SK-N-SH treated with all-trans-retinoic acid at 6 μM for 48 hours (cell line): Measurements from ENCODE around the gene RLN2.

Source experiments
- ATAC-seq: fragments of 200-7000 bp; cut with Tn5 transposase; 3 replicates; pipeline ENCODE4 v1.9.1; 2020; ENCODE audit warnings: mild to moderate bottlenecking, moderate library complexity
- ARNTL ChIP-seq: fragments of 450-650 bp; formaldehyde crosslinking; IDR thresholded peaks from 2 replicates; pipeline ENCODE4 v1.5.0; 2020; ENCODE audit warnings: low read depth, mild to moderate bottlenecking, moderate library complexity, borderline replicate concordance
- BACH2 ChIP-seq: fragments of 250-450 bp; sonication (Bioruptor Pico); IDR thresholded peaks from 2 replicates; pipeline ENCODE4 v1.9.0; 2021; ENCODE audit warnings: mild to moderate bottlenecking, borderline replicate concordance
- CREB5 ChIP-seq: fragments of 250-450 bp; sonication (Bioruptor Pico); IDR thresholded peaks from 2 replicates; pipeline ENCODE4 v1.5.1; 2020; ENCODE audit warnings: low read depth, mild to moderate bottlenecking, moderate library complexity
- CSDC2 ChIP-seq: fragments of 250-450 bp; sonication (Bioruptor Pico); IDR thresholded peaks from 2 replicates; pipeline ENCODE4 v1.5.0; 2020; ENCODE audit warnings: mild to moderate bottlenecking, moderate library complexity
- ESRRG ChIP-seq: fragments of 250-450 bp; sonication (Bioruptor Pico); IDR thresholded peaks from 2 replicates; pipeline ENCODE4 v1.6.1; 2021; ENCODE audit warnings: mild to moderate bottlenecking
- ISL1 ChIP-seq: fragments of 250-450 bp; sonication (Bioruptor Pico); IDR thresholded peaks from 2 replicates; pipeline ENCODE4 v2.1.2; 2022; ENCODE audit warnings: mild to moderate bottlenecking, moderate library complexity
- OSR1 ChIP-seq: fragments of 250-450 bp; sonication (Bioruptor Pico); IDR thresholded peaks from 2 replicates; pipeline ENCODE4 v1.8.0; 2022; ENCODE audit warnings: moderate library complexity, mild to moderate bottlenecking, inconsistent platforms
- PPARA ChIP-seq: fragments of 250-450 bp; sonication (Bioruptor Pico); IDR thresholded peaks from 2 replicates; pipeline ENCODE4 v1.5.0; 2020; ENCODE audit warnings: mild to moderate bottlenecking, borderline replicate concordance
- RARB ChIP-seq: fragments of 250-450 bp; sonication (Bioruptor Pico); IDR thresholded peaks from 2 replicates; pipeline ENCODE4 v1.8.0; 2021; ENCODE audit warnings: mild to moderate bottlenecking, moderate library complexity
- TCF4 ChIP-seq: fragments of 250-450 bp; sonication (Bioruptor Pico); IDR thresholded peaks from 2 replicates; pipeline ENCODE4 v1.8.0; 2021; ENCODE audit warnings: mild to moderate bottlenecking, moderate library complexity, borderline replicate concordance
- TSHZ2 ChIP-seq: fragments of 250-450 bp; sonication (Bioruptor Pico); IDR thresholded peaks from 2 replicates; pipeline ENCODE4 v1.5.0; 2020; ENCODE audit warnings: mild to moderate bottlenecking, moderate library complexity
- ZC3H10 ChIP-seq: fragments of 250-450 bp; sonication (Bioruptor Pico); IDR thresholded peaks from 2 replicates; pipeline ENCODE4 v1.5.1; 2021; ENCODE audit warnings: mild to moderate bottlenecking, moderate library complexity
- ZFP3 ChIP-seq: fragments of 250-450 bp; sonication (Bioruptor Pico); IDR thresholded peaks from 2 replicates; pipeline ENCODE4 v1.5.0; 2020; ENCODE audit warnings: mild to moderate bottlenecking, moderate library complexity
- ZNF565 ChIP-seq: fragments of 450-650 bp; formaldehyde crosslinking; conservative IDR thresholded peaks from 2 replicates; pipeline ENCODE4 v1.5.0; 2020; ENCODE audit warnings: low read depth, mild to moderate bottlenecking, moderate library complexity
- ZNF70 ChIP-seq: fragments of 450-650 bp; formaldehyde crosslinking; IDR thresholded peaks from 2 replicates; pipeline ENCODE4 v1.5.0; 2020; ENCODE audit warnings: mild to moderate bottlenecking, moderate library complexity
- ZNF8 ChIP-seq: fragments of 450-650 bp; formaldehyde crosslinking; IDR thresholded peaks from 2 replicates; pipeline ENCODE4 v1.5.0; 2020; ENCODE audit warnings: mild to moderate bottlenecking, moderate library complexity
- TF ChIP-seq, protein P1 (sequence below): fragments of 250-450 bp; sonication (Bioruptor Pico); IDR thresholded peaks from 2 replicates; pipeline ENCODE4 v1.5.1; 2021; ENCODE audit warnings: mild to moderate bottlenecking, moderate library complexity
- TF ChIP-seq, protein P2 (sequence below): fragments of 250-450 bp; sonication (Bioruptor Pico); IDR thresholded peaks from 2 replicates; pipeline ENCODE4 v1.8.0; 2021; ENCODE audit warnings: low read depth, mild to moderate bottlenecking, moderate library complexity, borderline replicate concordance

Gene RLN2

GRCh38 chr9:5301544-5301943, 3.0 kb downstream of the RLN2 start:
- ATAC-seq = no peak

GRCh38 chr9:5292141-5292540, 12.4 kb downstream of the RLN2 start:
- TF ChIP-seq RARB (CRISPR knock-in tag) (no peak), ZNF565 (CRISPR knock-in tag) (no peak), ISL1 (CRISPR knock-in tag) (no peak), CSDC2 (CRISPR knock-in tag) (no peak), ZFP3 (CRISPR knock-in tag) (no peak), ZNF70 (CRISPR knock-in tag) (no peak), PPARA (CRISPR knock-in tag) (no peak), CREB5 (CRISPR knock-in tag) (no peak), BACH2 (CRISPR knock-in tag) (no peak), ZC3H10 (CRISPR knock-in tag) (no peak), ESRRG (CRISPR knock-in tag) (no peak), OSR1 (CRISPR knock-in tag) (no peak), TCF4 (CRISPR knock-in tag) (no peak), TSHZ2 (CRISPR knock-in tag) (no peak)
- TF ChIP-seq, protein P1, sequence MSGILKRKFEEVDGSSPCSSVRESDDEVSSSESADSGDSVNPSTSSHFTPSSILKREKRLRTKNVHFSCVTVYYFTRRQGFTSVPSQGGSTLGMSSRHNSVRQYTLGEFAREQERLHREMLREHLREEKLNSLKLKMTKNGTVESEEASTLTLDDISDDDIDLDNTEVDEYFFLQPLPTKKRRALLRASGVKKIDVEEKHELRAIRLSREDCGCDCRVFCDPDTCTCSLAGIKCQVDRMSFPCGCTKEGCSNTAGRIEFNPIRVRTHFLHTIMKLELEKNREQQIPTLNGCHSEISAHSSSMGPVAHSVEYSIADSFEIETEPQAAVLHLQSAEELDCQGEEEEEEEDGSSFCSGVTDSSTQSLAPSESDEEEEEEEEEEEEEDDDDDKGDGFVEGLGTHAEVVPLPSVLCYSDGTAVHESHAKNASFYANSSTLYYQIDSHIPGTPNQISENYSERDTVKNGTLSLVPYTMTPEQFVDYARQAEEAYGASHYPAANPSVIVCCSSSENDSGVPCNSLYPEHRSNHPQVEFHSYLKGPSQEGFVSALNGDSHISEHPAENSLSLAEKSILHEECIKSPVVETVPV = no peak
- TF ChIP-seq, protein P2, sequence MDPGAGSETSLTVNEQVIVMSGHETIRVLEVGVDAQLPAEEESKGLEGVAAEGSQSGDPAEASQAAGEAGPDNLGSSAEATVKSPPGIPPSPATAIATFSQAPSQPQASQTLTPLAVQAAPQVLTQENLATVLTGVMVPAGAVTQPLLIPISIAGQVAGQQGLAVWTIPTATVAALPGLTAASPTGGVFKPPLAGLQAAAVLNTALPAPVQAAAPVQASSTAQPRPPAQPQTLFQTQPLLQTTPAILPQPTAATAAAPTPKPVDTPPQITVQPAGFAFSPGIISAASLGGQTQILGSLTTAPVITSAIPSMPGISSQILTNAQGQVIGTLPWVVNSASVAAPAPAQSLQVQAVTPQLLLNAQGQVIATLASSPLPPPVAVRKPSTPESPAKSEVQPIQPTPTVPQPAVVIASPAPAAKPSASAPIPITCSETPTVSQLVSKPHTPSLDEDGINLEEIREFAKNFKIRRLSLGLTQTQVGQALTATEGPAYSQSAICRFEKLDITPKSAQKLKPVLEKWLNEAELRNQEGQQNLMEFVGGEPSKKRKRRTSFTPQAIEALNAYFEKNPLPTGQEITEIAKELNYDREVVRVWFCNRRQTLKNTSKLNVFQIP (CRISPR knock-in tag) = no peak
- no peak for ATAC-seq

More at GRCh38 chr9:5301544-5301943, 3.0 kb downstream of the RLN2 start:
- no peak for TF ChIP-seq TCF4 (CRISPR knock-in tag)
- TF ChIP-seq, protein P2 (CRISPR knock-in tag) = no peak
- TF ChIP-seq ISL1 (CRISPR knock-in tag) = no peak

GRCh38 chr9:5288591-5288990, 15.9 kb downstream of the RLN2 start:
- TF ChIP-seq ZNF8 (CRISPR knock-in tag) (no peak), ARNTL (CRISPR knock-in tag) (no peak), TSHZ2 (CRISPR knock-in tag) (no peak), ISL1 (CRISPR knock-in tag) (no peak), BACH2 (CRISPR knock-in tag) (no peak), ESRRG (CRISPR knock-in tag) (no peak), ZFP3 (CRISPR knock-in tag) (no peak), PPARA (CRISPR knock-in tag) (no peak), TCF4 (CRISPR knock-in tag) (no peak), OSR1 (CRISPR knock-in tag) (no peak), CSDC2 (CRISPR knock-in tag) (no peak), ZNF565 (CRISPR knock-in tag) (no peak)
- ATAC-seq = no peak
